SW 1271 (cell line): Measurements from ENCODE around the gene CDX4.
"Not testable (repeated sequence)": the region's sequence is repeated elsewhere in the genome, so short reads cannot be mapped to it uniquely, and the experiment has no call there.

Experiments used
- DNase-seq, 2 experiments: peaks; one replicate each; lab custom pipeline; 2025; lab: John Stamatoyannopoulos, UW

Gene CDX4, protein sequence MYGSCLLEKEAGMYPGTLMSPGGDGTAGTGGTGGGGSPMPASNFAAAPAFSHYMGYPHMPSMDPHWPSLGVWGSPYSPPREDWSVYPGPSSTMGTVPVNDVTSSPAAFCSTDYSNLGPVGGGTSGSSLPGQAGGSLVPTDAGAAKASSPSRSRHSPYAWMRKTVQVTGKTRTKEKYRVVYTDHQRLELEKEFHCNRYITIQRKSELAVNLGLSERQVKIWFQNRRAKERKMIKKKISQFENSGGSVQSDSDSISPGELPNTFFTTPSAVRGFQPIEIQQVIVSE

DNA sequence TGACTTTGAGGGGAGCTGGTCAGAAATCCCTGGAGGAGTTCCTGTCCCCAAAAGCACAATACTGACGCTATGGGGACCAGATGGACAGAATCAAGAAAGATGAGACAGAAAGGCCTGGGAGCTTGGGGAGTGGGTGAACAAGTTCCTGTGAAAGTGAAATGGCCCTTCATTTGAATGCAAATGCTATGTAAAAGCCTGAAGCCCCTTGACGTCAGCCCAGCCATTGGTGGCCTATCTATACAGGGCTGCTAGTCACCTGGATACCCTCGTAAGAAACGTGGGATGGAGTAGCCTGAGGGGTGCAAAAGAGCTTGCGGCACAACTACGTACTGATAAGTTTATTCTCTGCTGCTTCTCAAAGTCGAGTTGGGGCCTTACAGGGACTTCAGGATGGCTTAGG lies at the start of gene CDX4:
Gene CDX4 (plus strand): TSS at position 223 of the 400 bp plus-strand sequence. CDS start 201 bp downstream, outside the sequence.
- no peak for DNase-seq

DNA sequence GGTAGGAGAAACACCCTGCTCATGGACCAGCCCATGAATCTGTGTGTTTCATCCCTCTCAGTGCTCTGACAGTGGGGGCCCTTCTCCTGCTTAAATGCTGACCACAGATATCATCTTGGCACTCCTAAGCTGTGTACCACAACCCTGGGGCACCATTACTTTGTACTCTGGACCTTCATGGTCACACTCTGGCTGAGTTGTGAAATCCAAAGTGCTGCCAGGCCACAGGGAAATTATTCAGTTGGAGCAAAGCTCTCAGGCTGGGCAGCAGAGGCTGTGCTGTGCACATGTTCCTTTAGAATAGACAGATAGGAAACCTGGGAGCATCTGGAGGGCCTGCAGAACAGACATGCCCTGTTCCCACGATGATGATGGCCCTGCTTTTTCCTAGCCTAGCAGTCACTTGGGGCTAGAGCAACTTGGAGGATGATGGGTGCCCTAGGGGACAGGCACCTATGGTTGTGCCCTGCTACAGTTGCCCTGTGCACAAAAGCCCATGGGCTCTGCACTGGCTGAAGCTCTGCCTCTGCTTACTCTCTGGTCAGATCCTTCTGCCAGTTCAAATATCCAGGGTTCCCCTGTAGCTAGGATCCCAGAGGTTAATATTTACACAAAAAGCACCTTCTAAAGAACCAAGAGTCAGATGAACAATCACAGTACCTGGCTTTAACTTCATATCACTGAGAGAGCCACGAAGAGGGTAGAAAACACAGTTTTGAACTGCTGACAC lies 48.5 kb upstream of the CDX4 start:
- DNase-seq, result no peak

DNA sequence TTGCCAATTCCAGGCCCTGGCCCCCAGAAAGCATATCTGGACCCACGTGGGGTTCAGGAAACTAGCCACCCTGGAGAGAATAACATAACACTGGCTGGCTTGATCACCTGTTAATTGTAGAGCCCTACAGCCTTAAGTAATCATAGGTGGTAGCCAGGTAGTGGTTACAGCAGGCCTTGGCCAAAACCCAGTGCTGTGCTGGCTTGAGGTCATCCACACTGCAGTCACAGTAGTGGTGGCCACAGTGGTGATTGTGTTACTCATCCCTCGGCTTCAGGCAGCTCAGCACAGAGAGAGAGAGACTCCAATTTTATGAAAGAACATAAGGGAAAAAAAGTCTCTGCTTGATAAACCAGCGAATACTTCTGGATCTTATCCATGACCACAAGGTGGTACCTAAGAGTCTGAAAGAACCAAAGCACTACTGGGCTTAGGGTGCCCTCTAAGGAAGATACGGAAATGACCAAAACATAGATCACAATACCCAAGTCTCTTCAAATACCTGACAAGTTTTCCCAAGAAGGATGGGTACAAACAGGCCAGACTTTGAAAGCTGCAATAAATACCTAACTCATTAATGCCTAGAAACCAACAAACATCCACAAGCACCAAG lies 46.6 kb upstream of the CDX4 start:
- peak in 1 of 2 experiments; percentile 0 for DNase-seq

DNA sequence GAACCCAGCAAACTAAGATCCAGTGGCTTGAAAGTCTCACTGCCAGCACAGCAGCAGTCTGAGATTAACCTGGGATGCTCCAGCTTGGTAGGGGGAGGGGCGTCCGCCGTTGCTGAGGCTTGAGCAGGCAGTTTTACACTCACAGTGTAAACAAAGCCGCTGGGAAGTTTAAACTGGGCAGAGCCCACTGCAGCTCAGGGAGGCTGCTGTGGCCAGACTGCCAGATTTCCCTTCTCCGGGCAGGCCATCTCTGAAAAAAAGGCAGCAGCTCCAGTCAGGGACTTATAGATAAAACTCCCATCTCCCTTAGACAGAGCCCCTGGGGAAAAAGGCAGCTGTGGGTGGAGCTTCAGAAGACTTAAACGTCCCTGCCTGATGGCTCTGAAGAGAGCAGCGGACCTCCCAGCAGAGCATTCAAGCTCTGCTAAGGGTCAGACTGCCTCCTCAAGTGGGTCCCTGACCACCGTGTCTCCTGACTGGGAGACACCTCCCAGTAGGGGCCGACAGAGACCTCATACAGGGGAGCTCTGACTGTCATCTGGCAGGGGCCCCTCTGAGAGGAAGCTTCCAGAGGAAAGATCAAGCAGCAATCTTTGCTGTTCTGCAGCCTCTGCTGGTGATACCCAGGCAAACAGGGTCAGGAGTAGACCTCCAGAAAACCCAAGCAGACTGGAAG lies 45.1 kb upstream of the CDX4 start:
- DNase-seq, result no peak

DNA sequence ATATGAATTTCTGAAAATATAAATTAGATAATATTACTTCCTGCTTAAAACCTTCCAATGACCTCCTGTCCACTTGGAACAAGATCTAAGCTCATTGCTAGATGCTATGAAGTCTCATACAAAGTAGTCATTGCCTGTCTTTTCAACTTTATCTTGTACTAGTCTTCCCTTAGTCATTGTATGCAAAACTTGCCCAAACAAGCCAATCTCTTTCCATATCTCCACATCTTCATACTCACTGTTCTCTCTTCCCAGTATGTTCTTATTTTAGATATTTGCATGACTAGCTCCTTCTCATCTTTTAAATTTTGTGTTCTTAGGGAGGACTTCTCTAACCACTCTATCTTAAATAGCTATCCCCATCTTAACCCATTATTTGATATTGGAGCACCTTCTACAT lies 33.9 kb upstream of the CDX4 start:
- DNase-seq, result no peak

DNA sequence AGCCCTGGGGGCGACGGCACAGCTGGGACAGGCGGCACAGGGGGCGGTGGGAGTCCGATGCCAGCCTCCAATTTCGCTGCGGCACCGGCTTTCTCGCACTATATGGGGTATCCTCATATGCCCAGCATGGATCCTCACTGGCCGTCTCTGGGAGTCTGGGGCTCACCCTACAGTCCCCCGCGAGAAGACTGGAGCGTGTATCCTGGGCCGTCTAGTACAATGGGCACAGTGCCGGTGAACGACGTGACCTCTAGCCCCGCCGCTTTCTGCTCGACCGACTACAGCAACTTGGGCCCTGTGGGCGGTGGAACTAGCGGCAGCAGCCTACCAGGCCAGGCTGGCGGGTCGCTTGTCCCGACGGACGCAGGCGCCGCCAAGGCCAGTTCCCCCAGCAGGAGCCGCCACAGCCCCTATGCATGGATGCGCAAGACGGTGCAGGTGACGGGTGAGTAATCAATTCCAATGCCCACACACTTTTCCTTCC lies 500 bp downstream of the CDX4 start:
- no peak for DNase-seq

DNA sequence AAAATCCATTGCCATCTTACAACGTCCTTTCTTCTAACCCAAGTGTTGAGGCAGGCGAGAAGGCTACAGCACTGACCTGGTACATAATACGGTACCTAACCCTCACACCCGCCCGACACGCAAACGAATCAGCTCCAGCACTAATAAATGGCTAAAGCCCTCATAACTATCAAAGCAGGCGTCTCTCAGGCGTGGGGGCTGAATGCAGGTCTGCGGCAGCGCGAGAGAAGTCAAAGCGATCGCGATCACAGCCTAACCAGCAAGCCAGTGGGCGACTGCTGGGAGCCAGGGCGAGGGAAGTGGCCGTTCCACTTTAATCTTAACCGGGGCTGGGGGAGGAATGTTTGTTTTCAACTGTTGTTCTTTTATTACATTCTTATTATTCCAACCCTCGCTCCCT lies 1.5 kb downstream of the CDX4 start:
- DNase-seq, result no peak

DNA sequence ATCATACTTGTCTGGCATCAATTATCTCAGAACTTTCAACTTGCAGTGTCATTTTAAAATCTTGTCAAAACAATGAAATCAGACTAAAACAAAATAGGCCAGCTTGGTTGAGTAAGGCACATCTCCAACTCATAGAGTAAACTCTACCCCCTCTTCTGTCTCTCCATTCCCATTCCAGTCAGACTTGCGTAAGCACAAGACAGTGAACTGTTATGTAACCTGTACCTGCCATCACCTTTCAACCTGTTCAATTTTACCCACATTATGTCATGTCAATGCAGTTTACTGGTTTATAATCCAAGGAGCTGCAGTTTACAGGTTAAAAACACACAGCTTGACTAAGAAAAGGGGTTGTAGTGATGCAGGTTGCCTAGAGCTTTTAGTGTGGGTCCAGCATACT lies 8.3 kb downstream of the CDX4 start:
- no peak for DNase-seq

DNA sequence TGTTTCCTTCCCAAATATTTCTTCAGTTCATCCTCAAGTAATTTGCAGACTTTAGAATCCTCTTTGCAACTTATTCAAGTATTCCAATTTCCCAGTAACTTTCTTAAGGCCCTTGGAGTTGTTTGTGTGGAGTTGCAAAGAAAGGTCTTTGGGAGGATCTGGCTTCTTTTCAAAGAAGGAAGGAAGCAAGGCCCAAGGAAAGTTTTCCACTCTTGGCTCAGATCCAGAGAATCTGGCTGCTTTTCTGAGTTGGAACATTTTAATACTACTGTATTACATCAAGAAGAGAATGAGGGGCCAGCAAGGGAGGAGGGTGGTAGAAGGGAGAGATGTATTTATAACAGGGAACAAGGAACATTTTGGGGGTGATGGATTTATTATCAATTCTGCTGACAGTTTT lies 10.5 kb downstream of the CDX4 start:
- DNase-seq, result no peak

DNA sequence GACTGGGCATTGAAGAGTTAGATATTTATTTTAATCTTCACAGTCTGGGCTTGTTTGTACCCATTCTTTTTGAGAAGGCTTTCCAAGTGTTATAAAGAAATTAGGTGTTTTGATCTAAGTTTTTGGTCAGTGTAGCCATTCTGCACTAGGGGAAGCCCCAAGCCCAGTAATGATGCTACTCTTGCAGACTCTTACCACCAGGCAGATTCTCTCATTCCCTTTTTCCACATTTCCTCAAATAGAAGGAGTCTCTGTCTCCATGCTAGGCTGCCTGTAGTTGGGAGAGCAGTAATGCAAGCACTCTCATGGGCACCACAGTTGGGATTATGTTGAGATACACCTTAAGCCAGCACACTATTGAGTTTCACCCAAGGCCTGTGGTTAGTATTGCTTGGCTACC lies 21.5 kb downstream of the CDX4 start:
- DNase-seq, result no peak

DNA sequence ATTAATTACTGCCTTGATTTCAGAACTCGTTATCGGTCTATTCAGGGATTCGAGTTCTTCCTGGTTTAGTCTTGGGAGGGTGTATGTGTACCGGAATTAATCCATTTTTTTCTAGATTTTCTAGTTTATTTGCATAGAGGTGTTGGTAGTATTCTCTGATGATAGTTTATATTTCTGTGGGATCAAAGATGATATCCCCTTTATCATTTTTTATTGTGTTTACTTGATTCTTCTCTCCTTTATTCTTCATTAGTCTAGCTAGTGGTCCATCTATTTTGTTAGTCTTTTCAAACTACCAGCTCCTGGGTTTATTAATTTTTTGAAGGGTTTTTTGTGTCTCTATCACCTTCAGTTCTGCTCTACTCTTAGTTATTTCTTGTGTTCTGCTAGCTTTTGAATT lies 32.1 kb downstream of the CDX4 start:
- DNase-seq, result no peak

DNA sequence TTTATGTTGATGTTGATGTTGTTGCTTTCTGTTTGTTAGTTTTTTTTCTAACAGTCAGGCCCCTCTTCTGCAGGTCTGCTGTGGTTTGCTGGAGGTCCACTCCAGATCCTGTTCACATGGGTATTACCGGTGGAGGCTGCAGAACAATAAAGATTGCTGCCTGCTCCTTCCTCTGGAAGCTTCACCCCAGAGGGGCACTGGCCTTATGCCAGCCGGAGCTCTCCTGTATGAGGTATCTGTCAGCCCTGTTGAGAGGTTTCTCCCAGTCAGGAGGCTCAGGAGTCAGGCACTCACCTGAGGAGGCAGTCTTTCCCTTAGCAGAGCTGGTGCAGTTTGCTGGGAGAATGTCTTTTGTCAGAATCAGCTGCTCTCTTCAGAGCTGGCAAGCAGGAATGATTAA lies 34.7 kb downstream of the CDX4 start:
- no peak for DNase-seq

DNA sequence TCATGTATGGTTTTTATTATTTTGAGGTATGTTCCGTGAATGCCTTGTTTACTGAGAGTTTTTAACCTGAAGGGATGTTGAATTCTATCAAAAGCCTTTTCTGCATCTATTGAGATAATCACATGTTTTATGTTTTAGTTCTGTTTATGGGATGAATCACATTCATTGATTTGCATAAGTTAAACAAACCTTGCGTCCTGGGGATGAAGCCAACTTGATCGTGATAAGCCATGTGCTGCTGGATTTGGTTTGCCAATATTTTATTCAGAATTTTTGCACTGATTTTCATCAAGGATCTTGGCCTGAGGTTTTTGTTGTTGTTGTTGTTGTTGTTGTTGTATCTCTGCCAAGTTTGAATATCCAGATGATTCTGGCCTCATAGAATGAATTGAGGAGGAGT lies 43.8 kb downstream of the CDX4 start:
- DNase-seq, result no peak

DNA sequence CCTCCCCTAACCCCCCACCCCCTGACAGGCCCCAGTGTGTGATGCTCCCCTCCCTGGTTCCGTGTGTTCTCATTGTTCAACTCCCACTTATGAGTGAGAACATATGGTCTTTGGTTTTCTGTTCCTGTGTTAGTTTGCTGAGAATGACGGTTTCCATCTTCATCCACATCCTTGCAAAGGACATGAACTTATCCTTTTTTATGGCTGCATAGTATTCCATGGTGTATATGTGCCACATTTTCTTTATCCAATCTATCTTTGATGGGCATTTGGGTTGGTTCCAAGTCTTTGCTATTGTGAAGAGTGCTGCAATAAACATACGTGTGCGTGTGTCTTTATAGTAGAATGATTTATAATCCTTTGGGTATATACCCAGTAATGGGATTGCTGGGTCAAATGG lies 45.3 kb downstream of the CDX4 start:
- not testable (repeated sequence) for DNase-seq
